HL-60/S4 treated with phorbol 12-myristate 13-acetate at 8.2 ng/mL for 4 days and 3 days (cell line): ENCODE data around the gene OR56A5.
"Not testable (repeated sequence)": the region's sequence is repeated elsewhere in the genome, so short reads cannot be mapped to it uniquely, and the experiment has no call there.

ENCODE experiments used
- in situ Hi-C: fragments of 300-500 bp; cut with MboI; formaldehyde crosslinking; loops from 2 replicates; pipeline ENCODE4 v1.15.0; 2022; ENCODE audit warnings: low sequenced_read_pairs

Gene OR56A5, protein sequence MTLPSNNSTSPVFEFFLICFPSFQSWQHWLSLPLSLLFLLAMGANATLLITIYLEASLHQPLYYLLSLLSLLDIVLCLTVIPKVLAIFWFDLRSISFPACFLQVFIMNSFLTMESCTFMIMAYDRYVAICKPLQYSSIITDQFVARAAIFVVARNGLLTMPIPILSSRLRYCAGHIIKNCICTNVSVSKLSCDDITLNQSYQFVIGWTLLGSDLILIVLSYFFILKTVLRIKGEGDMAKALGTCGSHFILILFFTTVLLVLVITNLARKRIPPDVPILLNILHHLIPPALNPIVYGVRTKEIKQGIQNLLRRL

DNA sequence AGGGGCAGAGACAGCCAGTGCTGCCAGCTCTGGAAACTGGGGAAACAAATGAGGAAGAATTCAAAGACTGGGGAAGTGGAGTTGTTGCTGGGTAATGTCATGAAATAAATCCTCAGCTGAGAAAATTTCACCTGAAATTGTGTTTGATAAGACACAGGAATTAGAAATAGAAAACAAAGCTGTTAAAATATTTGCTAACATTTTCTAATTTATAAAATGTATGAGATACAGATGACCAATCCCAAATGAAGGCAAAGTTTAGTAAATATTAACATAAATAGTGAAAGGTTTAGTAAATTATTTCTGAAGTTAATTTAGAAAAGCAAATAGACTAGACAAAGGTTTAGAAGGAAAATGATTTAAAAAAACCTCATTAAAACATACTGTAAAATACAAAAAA lies at the start of gene OR56A5:
Gene OR56A5 (minus strand): TSS at position 101 of the 400 bp plus-strand sequence. CDS start 0 bp downstream, at position 101.
- in situ Hi-C loops = no loop called here

DNA sequence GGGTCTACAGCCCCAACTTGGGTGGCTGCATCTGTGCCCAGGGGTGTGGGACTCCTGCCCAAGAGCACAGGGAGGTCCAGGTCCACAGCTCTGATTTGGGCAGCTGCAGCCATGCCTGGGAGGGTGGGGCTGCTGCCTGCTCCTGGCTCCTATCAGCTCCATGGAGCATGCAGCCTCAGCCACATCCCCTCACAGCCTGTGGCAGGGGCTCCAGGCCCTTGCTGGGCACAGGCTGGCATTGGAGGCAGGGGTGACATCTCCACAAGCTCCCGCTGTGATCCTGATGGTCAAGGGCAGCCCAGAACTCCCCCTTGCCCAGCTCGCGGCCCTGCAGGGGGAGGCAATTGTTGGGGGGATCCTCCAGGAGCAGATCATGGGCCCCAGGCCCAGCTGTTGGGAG lies 44.7 kb upstream of the OR56A5 start:
- in situ Hi-C loops = no loop called here

- in situ Hi-C loops = no loop called here
These were observed 43.9 kb upstream of the OR56A5 start for GRCh38 chr11:6012035-6012668.

GRCh38 chr11:6006846-6007245 lies 38.6 kb upstream of the OR56A5 start, which contains the start of gene OR56A4:
TSS of gene OR56A4 (minus strand) at chr11:6006946. CDS start at chr11:6002992, 3,954 bp downstream.
- in situ Hi-C loops = no loop called here

DNA sequence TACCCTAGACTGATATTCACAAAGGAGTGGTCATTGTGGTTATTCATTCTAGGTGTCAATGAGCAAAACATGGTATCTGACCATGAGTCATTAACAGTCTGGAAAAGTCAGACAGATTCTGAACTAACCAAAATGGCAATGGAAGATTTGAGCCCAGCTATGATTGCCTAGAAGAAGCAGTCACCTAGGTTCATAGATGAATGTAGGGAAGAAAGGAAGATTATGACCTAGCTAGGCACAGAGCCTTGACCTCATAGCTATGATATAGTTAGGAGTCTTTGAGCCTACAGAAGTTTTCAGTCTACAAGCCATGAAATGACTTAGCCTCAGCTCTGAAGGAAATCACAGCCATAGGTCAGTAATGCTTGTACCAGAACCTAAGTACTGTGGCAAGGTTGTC lies 38.1 kb upstream of the OR56A5 start:
- in situ Hi-C loops = no loop called here

DNA sequence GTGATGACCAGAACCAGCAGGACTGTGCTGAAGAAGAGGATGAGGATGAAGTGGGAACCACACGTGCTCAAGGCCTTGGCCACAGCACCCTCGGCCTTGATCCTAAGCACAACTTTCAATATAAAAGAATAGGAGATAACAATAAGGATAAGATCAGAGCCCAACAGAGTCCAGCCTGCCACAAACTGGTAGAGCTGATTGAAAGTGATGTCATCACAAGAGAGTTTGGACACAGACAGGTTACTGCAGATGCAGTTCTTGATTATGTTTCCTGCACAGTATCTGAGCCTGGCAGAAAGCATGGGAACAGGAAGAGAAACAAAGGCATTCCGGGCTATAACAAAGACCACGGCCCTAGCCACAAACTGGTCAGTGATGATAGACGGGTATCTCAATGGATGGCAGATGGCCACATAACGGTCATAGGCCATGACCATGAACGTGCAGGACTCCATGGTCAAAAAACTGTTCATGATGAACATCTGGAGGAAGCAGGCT lies 34.0 kb upstream of the OR56A5 start:
- in situ Hi-C loops = no loop called here

DNA sequence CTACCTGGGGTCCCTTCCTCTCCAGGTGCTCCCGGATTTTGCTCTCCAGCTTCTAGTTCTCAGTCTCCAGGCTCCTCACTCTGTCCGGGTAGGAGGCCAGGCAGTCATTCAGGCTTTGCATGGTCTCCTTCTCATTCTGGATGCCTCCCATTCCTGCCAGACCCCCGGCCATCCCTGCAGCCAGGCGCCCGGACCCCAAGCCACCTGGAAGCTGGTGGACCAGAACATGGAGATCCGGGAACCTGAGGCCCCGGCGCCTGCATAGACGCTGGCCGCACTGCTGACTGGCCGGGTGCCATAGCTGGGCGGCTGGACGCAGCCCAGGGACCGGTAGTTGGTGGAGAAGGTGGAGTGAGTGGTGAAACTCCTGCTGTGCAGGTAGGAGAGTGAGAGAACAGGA lies 26.5 kb upstream of the OR56A5 start:
- in situ Hi-C loops = no loop called here

GRCh38 chr11:5992604-5993251 lies 24.4 kb upstream of the OR56A5 start:
- in situ Hi-C loops = no loop called here

GRCh38 chr11:5992150-5992549 lies 23.9 kb upstream of the OR56A5 start:
- in situ Hi-C loops = no loop called here

- in situ Hi-C loops = no loop called here
These were observed 20.9 kb upstream of the OR56A5 start for GRCh38 chr11:5989203-5989602.

GRCh38 chr11:5986885-5987284 lies 18.6 kb upstream of the OR56A5 start, which contains the start of gene OR52L1:
TSS of gene OR52L1 (minus strand) at chr11:5986985. CDS start at chr11:5986930, 55 bp downstream.
- in situ Hi-C loops = no loop called here

DNA sequence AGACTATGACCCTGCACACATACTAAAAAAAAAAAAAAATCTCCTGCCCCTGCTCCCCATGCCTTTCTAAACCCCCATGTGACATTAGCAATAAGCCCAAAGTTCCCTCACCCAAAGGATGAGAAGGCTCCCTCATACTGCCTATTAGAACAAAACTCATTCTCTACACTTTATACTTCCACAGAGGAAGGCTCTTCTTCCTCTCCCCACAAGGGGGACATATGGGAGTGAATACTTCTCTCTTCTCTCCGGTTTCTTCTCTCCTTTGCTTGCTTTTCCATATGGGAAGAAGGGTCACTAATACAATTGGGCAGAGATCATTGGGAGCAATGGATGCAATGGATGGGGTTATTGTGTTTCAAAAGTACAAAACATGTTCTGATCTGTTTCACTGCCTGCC lies 15.1 kb upstream of the OR56A5 start:
- in situ Hi-C loops = no loop called here

GRCh38 chr11:5973530-5973929 lies 5.2 kb upstream of the OR56A5 start:
- in situ Hi-C loops = no loop called here

DNA sequence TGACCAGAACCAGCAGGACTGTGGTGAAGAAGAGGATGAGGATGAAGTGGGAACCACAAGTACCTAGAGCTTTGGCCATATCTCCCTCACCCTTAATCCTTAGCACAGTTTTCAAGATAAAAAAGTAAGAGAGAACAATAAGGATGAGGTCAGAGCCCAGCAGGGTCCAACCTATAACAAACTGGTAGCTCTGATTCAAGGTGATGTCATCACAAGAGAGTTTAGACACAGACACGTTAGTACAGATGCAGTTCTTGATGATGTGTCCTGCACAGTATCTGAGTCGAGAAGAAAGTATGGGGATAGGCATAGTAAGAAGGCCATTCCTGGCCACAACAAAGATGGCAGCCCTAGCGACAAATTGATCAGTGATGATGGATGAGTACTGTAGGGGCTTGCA lies 586 bp downstream of the OR56A5 start:
- in situ Hi-C loops = no loop called here

GRCh38 chr11:5966958-5967357 lies 1.3 kb downstream of the OR56A5 start:
- in situ Hi-C loops = no loop called here

GRCh38 chr11:5960704-5961320 lies 7.5 kb downstream of the OR56A5 start:
- in situ Hi-C loops = not testable (repeated sequence)

- in situ Hi-C loops = no loop called here
These were observed 12.7 kb downstream of the OR56A5 start for GRCh38 chr11:5955586-5955985.

GRCh38 chr11:5941951-5942350 lies 26.3 kb downstream of the OR56A5 start, which contains the start of gene OR56A3:
TSS of gene OR56A3 (plus strand) at chr11:5942251. CDS start at chr11:5947347, 5,096 bp downstream.
- in situ Hi-C loops = no loop called here

DNA sequence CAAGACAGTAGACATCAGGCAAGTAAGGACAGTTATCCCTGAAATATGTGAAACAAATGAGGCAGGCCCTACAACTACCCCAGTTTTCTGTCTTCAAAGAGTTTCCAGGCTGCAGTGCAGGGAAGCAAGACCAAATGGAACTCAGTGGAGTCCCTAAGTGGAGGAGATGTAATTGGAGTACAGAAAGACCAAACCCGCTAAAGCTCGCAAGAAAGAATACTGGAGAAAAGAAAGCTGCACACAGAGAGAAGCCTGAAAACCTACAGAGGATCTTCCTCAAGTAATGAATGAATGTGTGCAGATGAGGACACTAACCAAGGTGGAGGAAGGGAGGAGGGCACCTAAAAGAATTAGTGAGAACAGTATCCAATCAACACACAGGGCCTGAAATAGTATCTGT lies 27.5 kb downstream of the OR56A5 start:
- in situ Hi-C loops = no loop called here

GRCh38 chr11:5938603-5938965 lies 29.7 kb downstream of the OR56A5 start:
- in situ Hi-C loops = no loop called here
